ENCODE data around the gene PCED1B.

DNA sequence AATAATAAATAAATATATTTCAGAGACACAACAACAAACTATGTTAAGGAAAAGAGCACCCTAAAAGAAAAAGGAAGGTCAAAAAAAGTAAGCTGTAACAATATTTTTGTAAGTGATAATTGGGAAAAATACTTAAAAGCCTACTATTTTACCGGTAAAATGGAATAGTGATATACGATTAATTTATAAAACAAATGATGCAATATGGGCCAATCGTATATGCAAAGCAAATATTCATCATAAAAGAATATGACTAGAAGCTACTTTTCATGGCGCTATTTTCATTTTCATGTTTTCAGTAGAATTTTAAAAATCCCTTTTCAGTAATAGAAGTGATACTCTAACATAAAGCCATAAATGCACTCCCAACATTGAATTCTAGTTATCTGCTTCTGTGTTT lies 131.4 kb downstream of the PCED1B start:
- TF ChIP-seq CTCF (IDR thresholded peaks at IDR 0.05) (no peak), EZH2 (IDR thresholded peaks at IDR 0.05) (no peak), EZH2phosphoT487 (IDR thresholded peaks at IDR 0.05) (no peak)

Measured in neural progenitor cell (in vitro differentiated cells).